SK-N-SH (cell line): ENCODE measurements around the gene UNC79. TPM values are rescaled to one million over a fixed set of nuclear protein-coding genes. Genes with fewer than 3 reads are reported as not detected.

Experiments
- CTCF ChIA-PET: fragments of 300-600, 350-600 bp; formaldehyde crosslinking; extraction: SDS; loops from one replicate; lab custom pipeline; 2021; lab: Yijun Ruan, JAX
- POLR2A ChIA-PET: fragments of 350-600 bp; sonication (Branson Sonifier 250); formaldehyde crosslinking; extraction: SDS; loops from one replicate; lab custom pipeline; 2020; ENCODE audit warnings: antibody characterized with exemption, inconsistent platforms; lab: Yijun Ruan, JAX
- DNase-seq: peaks from one replicate; pipeline ENCODE4 v3.0.0; 2012
- H2AFZ ChIP-seq: fragments of 200-600 bp; sonication (generic); 2 replicates; pipeline ENCODE4 v1.8.1; 2016; ENCODE audit warnings: antibody characterized with exemption, mild to moderate bottlenecking, low read depth
- H3F3A ChIP-seq: fragments of 200-600 bp; sonication (generic); replicated peaks from 2 replicates; pipeline ENCODE3; 2016; ENCODE audit warnings: antibody characterized with exemption, mild to moderate bottlenecking; ENCODE audit not compliant: insufficient read depth
- H3K27ac ChIP-seq, 2 experiments: fragments of 200-500 bp in 1 of 2; fragments of 200-600 bp in 1 of 2; sonication (Bioruptor generic) in 1 of 2; sonication (generic), shearing (Covaris generic) in 1 of 2; 2 replicates each; pipeline versions ENCODE4 v1.5.1 to v1.6.1; 2014 to 2016; ENCODE audit warnings: low read depth in 2 of 2, inconsistent platforms in 1 of 2, low read length in 1 of 2, mild to moderate bottlenecking in 1 of 2, mixed read lengths in 1 of 2
- H3K27me3 ChIP-seq: fragments of 200-600 bp; sonication (generic), shearing (Covaris generic); 2 replicates; pipeline ENCODE4 v1.6.1; 2016; ENCODE audit warnings: mixed run types; ENCODE audit not compliant: insufficient read depth
- H3K36me3 ChIP-seq, 2 experiments: fragments of 200-500 bp in 1 of 2; fragments of 200-600 bp in 1 of 2; sonication (Bioruptor generic) in 1 of 2; sonication (generic) in 1 of 2; replicated peaks in 1 of 2; 2 replicates each; pipeline versions ENCODE3 to v1.5.1; 2014 to 2016; ENCODE audit warnings: low read length in 1 of 2, mild to moderate bottlenecking in 1 of 2; ENCODE audit not compliant: insufficient read depth in 2 of 2, control insufficient read depth in 1 of 2
- H3K4me1 ChIP-seq, 2 experiments: fragments of 200-500 bp in 1 of 2; fragments of 200-600 bp in 1 of 2; sonication (Bioruptor generic) in 1 of 2; sonication (generic), shearing (Covaris generic) in 1 of 2; 2 replicates each; pipeline versions ENCODE4 v1.5.1 to v1.6.1; 2014 to 2016; ENCODE audit warnings: low read depth in 1 of 2, low read length in 1 of 2, mixed run types in 1 of 2; ENCODE audit not compliant: insufficient read depth in 2 of 2, control insufficient read depth in 1 of 2
- H3K4me2 ChIP-seq: fragments of 200-600 bp; sonication (generic), shearing (Covaris generic); 2 replicates; pipeline ENCODE4 v1.6.1; 2017; ENCODE audit warnings: mixed run types
- H3K4me3 ChIP-seq, 2 experiments: fragments of 200-500 bp in 1 of 2; fragments of 200-600 bp in 1 of 2; sonication (Bioruptor generic) in 1 of 2; sonication (generic), shearing (Covaris generic) in 1 of 2; 2 replicates each; pipeline versions ENCODE4 v1.5.1 to v1.8.1; 2014 to 2016; ENCODE audit warnings: low read depth in 2 of 2, inconsistent platforms in 1 of 2, low read length in 1 of 2, mild to moderate bottlenecking in 1 of 2, mixed read lengths in 1 of 2, moderate library complexity in 1 of 2
- H3K79me2 ChIP-seq: fragments of 200-600 bp; sonication (generic); 2 replicates; pipeline ENCODE4 v1.8.1; 2017; ENCODE audit warnings: mild to moderate bottlenecking; ENCODE audit not compliant: insufficient read depth
- H3K9ac ChIP-seq: fragments of 200-600 bp; sonication (generic); 2 replicates; pipeline ENCODE4 v1.6.1; 2017; ENCODE audit warnings: mixed run types
- H3K9me2 ChIP-seq: fragments of 200-600 bp; sonication (generic); 2 replicates; pipeline ENCODE4 v1.6.1; 2017; ENCODE audit warnings: mixed run types
- H3K9me3 ChIP-seq: fragments of 200-600 bp; sonication (generic); 2 replicates; pipeline ENCODE4 v1.6.1; 2017; ENCODE audit warnings: mixed run types, mild to moderate bottlenecking, moderate library complexity
- H4K20me1 ChIP-seq: fragments of 200-600 bp; sonication (generic); 2 replicates; pipeline ENCODE4 v1.6.1; 2017; ENCODE audit warnings: mild to moderate bottlenecking, mixed run types; ENCODE audit not compliant: insufficient read depth
- EP300 ChIP-seq, 2 experiments: IDR thresholded peaks; 2 replicates each; pipeline versions ENCODE4 v1.4.0 to v1.6.1; 2012; ENCODE audit warnings: borderline replicate concordance in 1 of 2, low read depth in 1 of 2, low read length in 1 of 2
- EZH2phosphoT487 ChIP-seq: fragments of 200-600 bp; sonication (generic); IDR thresholded peaks from 2 replicates; pipeline ENCODE4 v1.6.1; 2017; ENCODE audit warnings: low read depth, mixed run types, mild to moderate bottlenecking, antibody characterized with exemption, moderate library complexity, borderline replicate concordance
- FOXM1 ChIP-seq: IDR thresholded peaks from 2 replicates; pipeline ENCODE4 v1.4.0; 2012; ENCODE audit warnings: low read depth, mild to moderate bottlenecking
- MAX ChIP-seq: IDR thresholded peaks from 2 replicates; pipeline ENCODE4 v1.4.0; 2012; ENCODE audit warnings: low read depth
- MEF2A ChIP-seq: IDR thresholded peaks from 2 replicates; pipeline ENCODE4 v1.4.0; 2012; ENCODE audit warnings: low read depth, borderline replicate concordance
- MXI1 ChIP-seq: IDR thresholded peaks from 2 replicates; pipeline ENCODE4 v1.6.1; 2012; ENCODE audit warnings: mild to moderate bottlenecking, low read depth, low read length, improper control_type of control experiment
- NRF1 ChIP-seq: IDR thresholded peaks from 2 replicates; pipeline ENCODE4 v1.6.1; 2012; ENCODE audit warnings: low read depth, mild to moderate bottlenecking, low read length
- RAD21 ChIP-seq: IDR thresholded peaks from 2 replicates; pipeline ENCODE4 v1.6.1; 2012; ENCODE audit warnings: mild to moderate bottlenecking, low read length
- RXRA ChIP-seq: IDR thresholded peaks from 2 replicates; pipeline ENCODE4 v1.4.0; 2012; ENCODE audit warnings: low read depth, mild to moderate bottlenecking, borderline replicate concordance
- SIN3A ChIP-seq: IDR thresholded peaks from 2 replicates; pipeline ENCODE4 v1.6.1; 2012; ENCODE audit warnings: low read depth, mild to moderate bottlenecking, low read length, moderate library complexity, borderline replicate concordance
- USF2 ChIP-seq: fragments of 150-350 bp; IDR thresholded peaks from 2 replicates; pipeline ENCODE4 v1.6.1; 2017; ENCODE audit warnings: antibody characterized with exemption, low read length, low read depth, borderline replicate concordance
- ZBTB33 ChIP-seq: IDR thresholded peaks from 2 replicates; pipeline ENCODE4 v1.4.0; 2012; ENCODE audit warnings: low read depth, borderline replicate concordance
- WGBS: methylation state at CpG from one replicate; pipeline ENCODE4 v1.1.6; 2017; ENCODE audit warnings: low lambda C conversion rate; 5-methylcytosine and 5-hydroxymethylcytosine counted together
- polyA plus RNA-seq, 3 experiments: library from polyadenylated mRNA; depleted of rRNA; stranded (reverse); fragments of >200 nt; gene quantifications; 2 replicates each; pipeline ENCODE4 v1.2.3, GENCODE V29; 2012

Gene UNC79
- polyA plus RNA-seq, 1 of the 3 experiments (the other 2 are of a cell fraction), result 0.10 TPM

- Histone ChIP-seq H3K4me1 (no peaks in the 10 kb centered on the region), H3K4me2 (no peak overlapping the region), H4K20me1 (no peaks in the 10 kb centered on the region), H3K4me3 (no peak overlapping the region), H3K27me3 (no peaks in the 10 kb centered on the region), H3K9me3 (no peaks in the 10 kb centered on the region), H3K9ac (no peak overlapping the region), H3K27ac (no peak overlapping the region), H3F3A (no peaks in the 10 kb centered on the region), H3K36me3 (no peaks in the 10 kb centered on the region), H3K9me2 (no peaks in the 10 kb centered on the region), H2AFZ (no peak overlapping the region), H3K79me2 (no peaks in the 10 kb centered on the region)
- TF ChIP-seq MXI1 (no peak), EP300 (IDR thresholded peaks at IDR 0.05; ENCODE audit: borderline replicate concordance in 1 of 2, low read depth in 1 of 2, low read length in 1 of 2) (no peak), FOXM1 (no peak), NRF1 (no peak), RAD21 (no peak), MEF2A (no peak), SIN3A (no peak)
- no peak for DNase-seq
- ChIA-PET POLR2A (no interaction called here), CTCF (no interaction called here)
These were observed 244.9 kb downstream of the UNC79 start for GRCh38 chr14:93675651-93676050.

- 29% methylated on average over 2 of the region's 2 CpGs for WGBS
- H3K4me2 ChIP-seq, result no peak overlapping the region
- H2AFZ ChIP-seq, result no peak overlapping the region
- H3K4me1 ChIP-seq, result peaks cover 0 to 3% of the 10 kb centered on the region in 2 experiments; a peak in 1 of 4 replicates
- no peaks in the 10 kb centered on the region for H3K9me2 ChIP-seq
- H4K20me1 ChIP-seq, result no peaks in the 10 kb centered on the region
- H3K4me3 ChIP-seq, result no peak overlapping the region
- ChIA-PET POLR2A (no interaction called here), CTCF (no interaction called here)
- H3K27me3 ChIP-seq, result no peaks in the 10 kb centered on the region
- no peaks in the 10 kb centered on the region for H3K9me3 ChIP-seq
- no peaks in the 10 kb centered on the region for H3K79me2 ChIP-seq
- no peaks in the 10 kb centered on the region for H3F3A ChIP-seq
- DNase-seq, result no peak
- no peak overlapping the region for H3K27ac ChIP-seq
- TF ChIP-seq MXI1 (no peak), ZBTB33 (no peak), EZH2phosphoT487 (no peak), FOXM1 (no peak), USF2 (no peak), SIN3A (no peak), RXRA (no peak), MAX (no peak)
- TF ChIP-seq, all 33 proteins: peak for 0
- H3K36me3 ChIP-seq, result no peaks in the 10 kb centered on the region
- H3K9ac ChIP-seq, result no peak overlapping the region
These were observed 245.7 kb downstream of the UNC79 start for GRCh38 chr14:93676416-93676958.
